HG03280 (cell line): ENCODE data around the gene TCERG1L.

Source experiments
- ATAC-seq: cut with Tn5 transposase; IDR thresholded peaks from one replicate; pipeline ENCODE4 v1.9.1; 2021; ENCODE audit warnings: mild to moderate bottlenecking, moderate library complexity; ENCODE audit not compliant: unreplicated experiment

Gene TCERG1L

GRCh38 chr10:131211965-131212619, 99.4 kb downstream of the TCERG1L start:
- ATAC-seq: no peak

DNA sequence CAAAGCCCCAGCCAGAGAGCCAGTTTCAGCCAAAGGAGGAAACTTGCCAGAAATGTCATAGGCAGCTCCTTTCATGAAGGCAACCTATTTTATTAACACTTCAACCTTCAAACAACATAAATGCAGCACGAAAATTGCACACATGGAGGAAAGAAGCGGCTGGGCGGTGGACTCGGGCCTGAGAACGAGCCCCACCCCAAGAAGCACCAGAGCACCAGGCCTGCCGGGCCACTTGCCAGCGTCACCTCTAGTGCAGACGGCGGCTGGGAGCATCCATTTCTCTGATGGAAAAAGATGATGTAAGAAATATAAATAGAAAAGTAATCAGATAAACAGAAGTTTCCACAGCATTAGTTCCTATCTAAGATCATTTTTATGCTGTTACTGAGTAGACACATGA, 100.0 kb downstream of the TCERG1L start:
- no peak for ATAC-seq

DNA sequence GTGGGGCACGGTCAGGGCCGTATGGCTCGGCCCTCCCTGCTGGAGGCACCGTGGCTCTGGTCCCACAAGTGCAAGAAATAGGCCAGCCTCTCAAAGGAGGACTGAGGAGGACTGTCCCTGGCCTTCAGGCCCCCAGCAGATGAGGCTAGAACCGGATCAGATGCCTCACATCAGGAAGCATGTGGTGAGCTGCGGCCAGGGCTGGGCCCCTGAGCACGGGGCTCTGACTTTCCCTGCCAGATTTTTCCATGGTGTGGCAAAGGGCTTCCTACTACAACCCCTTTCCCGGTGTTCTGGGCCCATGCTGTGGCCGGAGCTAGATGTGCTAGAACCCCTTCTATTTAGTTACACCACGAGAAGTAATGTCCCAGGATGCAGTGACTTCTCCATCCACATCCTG, 100.4 kb downstream of the TCERG1L start:
- no peak for ATAC-seq

DNA sequence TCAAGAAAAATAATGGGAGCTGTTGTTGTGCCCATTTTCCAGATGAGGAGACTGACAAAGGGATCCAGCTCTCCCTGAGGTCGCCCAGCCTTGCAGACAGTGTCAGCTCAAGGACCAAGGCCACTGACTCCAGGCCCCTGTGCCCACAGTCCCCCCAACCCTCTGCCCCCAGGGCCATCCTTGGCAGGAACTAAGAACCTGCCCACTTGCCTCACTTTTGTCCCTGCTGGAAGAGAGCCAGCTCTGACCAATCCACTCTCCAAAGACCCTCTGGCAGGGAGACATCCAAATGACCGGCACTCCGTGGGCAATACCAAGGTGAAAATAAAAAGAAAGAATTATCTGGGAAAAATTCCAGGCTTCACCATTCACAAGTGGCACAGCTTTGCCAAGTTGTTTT, 101.3 kb downstream of the TCERG1L start:
- ATAC-seq: no peak

DNA sequence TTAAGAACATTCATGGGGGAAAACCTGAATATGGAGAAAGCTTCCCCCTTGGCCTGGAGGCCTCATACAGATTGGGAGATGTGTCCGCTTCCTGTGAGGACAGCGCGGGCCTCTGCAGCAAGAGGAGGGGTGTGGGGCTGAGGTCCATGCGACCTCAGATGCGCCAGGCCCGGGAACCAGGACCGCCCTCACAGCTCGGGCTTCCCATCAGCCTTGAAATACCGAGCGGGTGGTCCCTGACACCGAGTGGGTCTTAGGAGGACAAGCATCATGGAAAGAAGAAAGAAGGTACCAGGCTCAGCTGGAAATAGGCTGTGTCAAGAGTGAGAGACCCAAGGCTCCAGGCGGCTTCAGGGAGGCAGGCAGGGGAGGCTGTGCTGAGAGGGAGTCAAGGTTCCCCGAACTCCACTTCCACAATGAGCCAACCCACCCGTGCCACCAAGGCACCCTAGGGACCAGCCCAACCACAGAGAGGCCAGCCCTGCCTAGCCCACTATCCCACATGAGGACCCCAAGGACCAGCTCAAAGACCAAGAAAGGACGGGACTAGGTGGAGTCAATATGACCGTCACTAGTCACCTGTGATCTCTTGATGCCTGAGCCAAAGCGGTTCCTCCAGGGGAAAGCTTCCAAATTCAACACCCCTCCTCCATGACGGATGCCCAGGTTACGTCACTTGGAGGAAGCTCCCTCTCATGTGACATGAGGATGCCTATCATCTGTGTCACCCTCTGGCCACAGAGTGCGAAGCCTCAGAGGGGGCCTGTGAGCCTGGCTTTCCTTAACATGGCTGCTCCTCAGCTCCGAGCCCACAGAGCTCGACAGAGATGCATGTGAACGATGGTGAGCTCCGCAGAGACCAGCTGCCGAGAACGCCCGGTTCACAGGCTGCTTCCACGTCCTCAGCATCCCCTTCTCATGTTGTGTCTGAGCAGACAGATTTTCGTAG, 103.7 kb downstream of the TCERG1L start:
- no peak for ATAC-seq

DNA sequence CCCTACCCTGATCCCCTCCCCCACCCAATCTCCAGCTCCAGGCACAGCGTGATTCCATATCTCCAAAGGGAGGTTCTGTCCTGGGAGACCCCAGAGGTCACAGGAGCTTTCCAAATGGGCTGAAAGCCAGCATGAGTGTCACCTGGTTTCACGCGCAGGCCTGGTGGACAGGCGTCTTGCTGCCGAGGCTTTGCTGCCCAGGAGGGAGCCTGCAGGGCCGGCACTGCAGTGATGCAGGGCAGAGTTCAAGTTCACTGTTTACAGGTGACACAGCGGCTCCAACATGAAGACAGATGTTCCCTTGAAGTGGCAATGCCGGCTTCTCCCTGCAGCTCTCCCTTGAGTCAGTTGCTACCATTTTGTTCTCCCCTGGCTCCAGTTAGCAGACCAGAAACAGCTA, 104.3 kb downstream of the TCERG1L start:
- ATAC-seq: no peak

GRCh38 chr10:131206111-131206995, 105.2 kb downstream of the TCERG1L start:
- no peak for ATAC-seq

DNA sequence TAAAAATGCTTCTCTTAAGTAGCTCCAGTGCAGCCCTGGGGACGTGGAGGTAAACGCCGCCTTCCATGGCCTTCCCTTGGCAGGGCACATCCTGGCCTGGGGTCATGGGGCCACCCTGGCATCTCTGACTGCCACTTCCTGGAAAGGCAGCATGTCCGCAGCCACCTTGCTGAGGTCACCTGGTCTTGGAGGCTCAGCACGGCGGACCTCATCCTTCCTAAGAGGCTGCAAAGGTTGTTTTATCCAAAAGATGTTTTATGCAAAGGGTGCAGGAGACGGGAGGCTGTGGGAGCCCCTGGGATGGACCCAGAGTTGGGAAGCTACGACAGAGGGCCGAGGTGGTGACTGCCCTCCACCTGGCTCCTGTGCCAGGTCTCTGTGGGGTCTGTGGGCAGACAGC, 106.0 kb downstream of the TCERG1L start:
- no peak for ATAC-seq

- ATAC-seq: no peak
These were observed 106.9 kb downstream of the TCERG1L start for GRCh38 chr10:131204406-131205152.

GRCh38 chr10:131203456-131204357, 107.8 kb downstream of the TCERG1L start:
- ATAC-seq: no peak

DNA sequence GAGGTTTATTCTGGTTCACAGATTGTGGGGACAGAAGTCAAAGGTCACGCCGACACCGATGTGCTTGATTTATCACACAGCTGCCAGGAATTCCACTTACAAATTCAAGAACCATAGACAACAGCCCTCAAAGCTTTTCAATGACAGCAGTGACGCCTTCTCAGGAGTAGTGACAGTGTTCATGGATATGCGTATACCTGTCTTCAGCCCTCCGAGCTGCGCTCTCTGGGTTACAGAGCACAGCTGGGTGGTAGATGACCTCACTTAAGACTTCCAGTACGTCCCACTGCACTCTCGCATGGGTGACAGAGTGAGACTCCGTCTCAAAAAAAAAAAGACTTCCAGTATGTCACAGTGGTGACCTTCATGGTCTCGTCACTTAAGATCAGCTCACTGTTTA, 108.5 kb downstream of the TCERG1L start:
- no peak for ATAC-seq

DNA sequence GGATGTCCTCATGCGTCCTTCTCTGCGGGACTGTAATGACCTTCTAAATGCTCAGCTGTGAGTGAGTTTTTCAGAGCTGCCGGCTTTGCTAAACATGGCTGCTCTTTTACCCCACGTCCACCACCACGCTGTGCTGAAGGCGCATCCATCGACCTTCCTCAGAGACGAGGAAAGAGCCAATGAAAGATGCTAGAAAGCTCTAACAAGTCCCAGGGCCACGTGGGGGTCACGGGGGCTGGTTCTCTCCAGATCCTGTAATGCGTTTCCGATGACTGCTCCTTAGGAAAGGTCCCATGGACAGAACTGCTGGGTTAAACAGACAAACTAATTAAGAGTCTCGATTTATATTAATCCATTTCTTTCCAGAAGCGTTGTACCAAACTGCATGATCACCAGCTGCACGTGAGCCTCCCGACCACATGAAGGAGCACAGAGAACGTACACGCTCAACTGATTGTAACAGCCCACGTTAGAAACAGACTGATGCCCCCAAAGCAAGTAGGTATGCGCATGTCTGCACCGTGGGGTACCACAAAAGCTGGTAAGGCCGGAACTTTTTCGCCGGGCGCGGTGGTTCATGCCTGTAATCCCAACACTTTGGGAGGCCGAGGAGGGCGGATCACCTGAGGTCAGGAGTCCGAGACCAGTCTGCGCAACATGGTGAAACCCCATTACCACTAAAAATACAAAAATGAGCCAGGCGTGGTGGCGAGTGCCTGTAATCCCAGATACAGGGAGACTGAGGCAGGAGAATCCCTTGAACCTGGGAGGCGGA, 109.6 kb downstream of the TCERG1L start:
- ATAC-seq: no peak

GRCh38 chr10:131200856-131201470, 110.6 kb downstream of the TCERG1L start:
- no peak for ATAC-seq

DNA sequence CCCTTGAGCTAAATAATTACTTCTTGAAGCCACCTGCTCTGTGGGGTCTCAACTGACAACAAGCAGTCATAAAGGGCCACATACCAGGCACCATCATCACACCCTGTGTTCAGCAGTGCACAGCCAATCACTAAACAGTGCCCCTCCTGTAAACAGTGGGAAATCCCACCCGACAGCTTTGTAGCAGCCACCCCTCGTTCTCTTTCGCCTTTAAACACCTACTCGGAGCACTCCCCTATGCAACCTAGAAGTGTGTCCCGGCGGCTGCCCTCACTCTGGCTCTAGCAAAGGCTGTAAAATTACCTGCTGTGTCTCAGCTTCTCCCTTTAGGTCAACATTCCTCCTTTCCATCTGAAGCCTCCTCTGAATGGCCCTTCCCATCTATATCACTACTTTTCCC, 111.9 kb downstream of the TCERG1L start:
- no peak for ATAC-seq

- ATAC-seq: no peak
These were observed 112.7 kb downstream of the TCERG1L start for GRCh38 chr10:131198843-131199242.

DNA sequence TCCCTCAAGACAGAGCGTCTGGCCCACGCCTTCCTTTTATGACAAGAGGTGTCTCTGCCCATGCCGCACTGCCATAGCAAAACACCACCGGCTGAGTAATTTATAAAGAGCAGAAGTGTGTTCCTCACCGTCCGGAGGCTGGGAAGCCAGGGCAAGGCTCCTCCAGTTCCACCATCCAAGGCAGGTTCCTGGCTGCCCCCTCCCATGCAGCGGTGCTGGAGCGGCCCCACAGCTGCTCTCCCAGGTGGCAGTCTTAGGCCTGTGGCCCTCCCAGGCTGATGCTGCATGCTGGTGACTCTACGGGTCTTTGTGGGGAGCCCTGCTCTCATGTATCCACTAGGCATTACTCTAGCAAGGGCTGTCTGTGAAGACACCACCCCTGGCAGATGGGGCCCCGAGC, 113.1 kb downstream of the TCERG1L start:
- no peak for ATAC-seq

- no peak for ATAC-seq
These were observed 115.2 kb downstream of the TCERG1L start for GRCh38 chr10:131196176-131196885.
